Astrocyte (in vitro differentiated cells and primary cell): ENCODE results near the gene ITGAE. TPM values are rescaled to one million over a fixed set of nuclear protein-coding genes. Genes with fewer than 3 reads are reported as not detected.
"Not testable (repeated sequence)": the region's sequence is repeated elsewhere in the genome, so short reads cannot be mapped to it uniquely, and the experiment has no call there.

Experiments used
- DNase-seq: peaks from one replicate; pipeline ENCODE4 v3.0.0-alpha.2; 2010; ENCODE audit warnings: low read depth
- FAIRE-seq: peaks from 2 replicates; lab custom pipeline; 2011; peaks lifted over from hg19 to GRCh38; lab: Jason Lieb, UNC
- H2AFZ ChIP-seq: 2 replicates; pipeline ENCODE4 v1.6.0; 2012; ENCODE audit warnings: low read depth, low read length, inconsistent platforms
- H3K27ac ChIP-seq: 2 replicates; pipeline ENCODE4 v1.5.1; 2011; ENCODE audit warnings: low read depth, low read length, inconsistent platforms
- H3K27me3 ChIP-seq: 2 replicates; pipeline ENCODE4 v1.6.0; 2011; ENCODE audit warnings: low read length, inconsistent platforms; ENCODE audit not compliant: insufficient read depth
- H3K36me3 ChIP-seq: 2 replicates; pipeline ENCODE4 v1.5.1; 2011; ENCODE audit warnings: low read length, inconsistent platforms; ENCODE audit not compliant: insufficient read depth
- H3K4me1 ChIP-seq: 2 replicates; pipeline ENCODE4 v1.5.1; 2011; ENCODE audit warnings: low read length, inconsistent platforms; ENCODE audit not compliant: insufficient read depth
- H3K4me2 ChIP-seq: 2 replicates; pipeline ENCODE4 v1.6.0; 2012; ENCODE audit warnings: low read length, inconsistent platforms
- H3K4me3 ChIP-seq: 2 replicates; pipeline ENCODE4 v1.5.1; 2011; ENCODE audit warnings: low read depth, mild to moderate bottlenecking, low read length, inconsistent platforms; ENCODE audit not compliant: insufficient read depth
- H3K79me2 ChIP-seq: 2 replicates; pipeline ENCODE4 v1.6.0; 2012; ENCODE audit warnings: mild to moderate bottlenecking, low read length, inconsistent platforms; ENCODE audit not compliant: insufficient read depth
- H3K9ac ChIP-seq: 2 replicates; pipeline ENCODE4 v1.6.0; 2012; ENCODE audit warnings: mild to moderate bottlenecking, low read length, inconsistent platforms
- H3K9me3 ChIP-seq: 2 replicates; pipeline ENCODE4 v1.5.1; 2012; ENCODE audit warnings: low read depth, mild to moderate bottlenecking, low read length, inconsistent platforms; ENCODE audit not compliant: insufficient read depth
- H4K20me1 ChIP-seq: 2 replicates; pipeline ENCODE4 v1.6.0; 2012; ENCODE audit warnings: low read length, inconsistent platforms; ENCODE audit not compliant: insufficient read depth
- H3K27ac Mint-ChIP-seq: one replicate; pipeline ENCODE4 v1.8.0; 2021; ENCODE audit warnings: mild to moderate bottlenecking, mixed read lengths; ENCODE audit not compliant: unreplicated experiment
- H3K27me3 Mint-ChIP-seq: one replicate; pipeline ENCODE4 v1.8.0; 2021; ENCODE audit warnings: low read depth, mixed read lengths; ENCODE audit not compliant: unreplicated experiment
- H3K36me3 Mint-ChIP-seq: one replicate; pipeline ENCODE4 v1.8.0; 2021; ENCODE audit warnings: low read depth, mixed read lengths; ENCODE audit not compliant: unreplicated experiment
- H3K4me1 Mint-ChIP-seq: one replicate; pipeline ENCODE4 v1.8.0; 2021; ENCODE audit warnings: low read depth, mixed read lengths; ENCODE audit not compliant: unreplicated experiment
- H3K4me3 Mint-ChIP-seq: one replicate; pipeline ENCODE4 v1.8.0; 2021; ENCODE audit warnings: mild to moderate bottlenecking, moderate library complexity, mixed read lengths; ENCODE audit not compliant: unreplicated experiment
- H3K9me3 Mint-ChIP-seq: one replicate; pipeline ENCODE4 v1.8.0; 2021; ENCODE audit warnings: mild to moderate bottlenecking, mixed read lengths; ENCODE audit not compliant: unreplicated experiment
- EZH2 ChIP-seq: IDR thresholded peaks from 2 replicates; pipeline ENCODE4 v1.6.1; 2012; ENCODE audit warnings: mild to moderate bottlenecking, low read length, inconsistent platforms; ENCODE audit not compliant: insufficient read depth
- total RNA-seq: library from RNA; stranded (reverse); gene quantifications from 2 replicates; pipeline ENCODE4 v1.2.1, GENCODE V29; 2021
- TF ChIP-seq, protein P1 (sequence below): IDR thresholded peaks from 2 replicates; pipeline ENCODE4 v1.5.1; 2011; ENCODE audit warnings: low read depth, mild to moderate bottlenecking, inconsistent platforms, low read length, moderate library complexity; ENCODE audit not compliant: insufficient read depth

ITGAE gene
- total RNA-seq, 1 donor from 2014 or later = 30.9 TPM

DNA sequence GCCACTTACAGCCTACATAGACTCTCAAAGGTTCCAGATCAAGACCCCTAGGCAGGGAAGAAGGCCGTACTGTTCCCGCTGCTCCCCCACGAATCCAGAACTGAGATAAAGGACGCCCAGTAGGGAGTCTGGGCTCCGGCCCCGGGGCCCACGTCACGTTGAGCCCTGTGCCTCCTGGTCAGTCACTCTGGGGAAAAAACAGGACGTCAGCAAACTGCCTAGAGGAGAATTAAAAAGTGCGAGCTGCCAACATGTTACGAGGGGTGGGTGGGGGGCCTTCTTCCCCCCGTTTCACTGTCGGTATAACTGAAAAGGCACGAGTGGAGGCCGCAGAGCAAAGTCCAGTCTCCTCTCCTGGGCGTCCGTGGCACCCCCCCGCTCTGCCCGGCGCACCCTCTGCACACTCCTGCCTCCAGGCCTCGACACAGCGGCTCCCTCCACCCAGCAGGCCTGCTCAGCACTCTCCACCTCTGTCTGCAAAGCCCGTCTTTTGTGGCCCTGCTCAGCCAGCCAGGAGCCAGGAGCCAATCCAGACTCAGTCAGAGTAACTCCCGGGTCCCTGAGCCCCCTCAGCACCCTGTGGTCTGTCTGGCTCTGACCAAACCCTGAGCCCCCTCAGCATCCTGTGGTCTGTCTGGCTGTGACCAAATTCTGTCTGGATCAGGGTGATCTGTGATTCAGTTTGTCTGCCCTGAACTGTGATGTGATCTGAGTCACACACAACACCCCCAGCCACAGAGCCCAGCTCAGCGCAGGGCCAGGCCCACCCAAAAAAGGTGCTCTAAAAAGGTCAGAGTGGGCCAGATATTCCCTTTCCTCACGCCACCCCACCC lies 6.2 kb downstream of the ITGAE start:
- H3K4me3 ChIP-seq = no peak overlapping the region
- TF ChIP-seq EZH2 = no peak
- TF ChIP-seq, protein P1, sequence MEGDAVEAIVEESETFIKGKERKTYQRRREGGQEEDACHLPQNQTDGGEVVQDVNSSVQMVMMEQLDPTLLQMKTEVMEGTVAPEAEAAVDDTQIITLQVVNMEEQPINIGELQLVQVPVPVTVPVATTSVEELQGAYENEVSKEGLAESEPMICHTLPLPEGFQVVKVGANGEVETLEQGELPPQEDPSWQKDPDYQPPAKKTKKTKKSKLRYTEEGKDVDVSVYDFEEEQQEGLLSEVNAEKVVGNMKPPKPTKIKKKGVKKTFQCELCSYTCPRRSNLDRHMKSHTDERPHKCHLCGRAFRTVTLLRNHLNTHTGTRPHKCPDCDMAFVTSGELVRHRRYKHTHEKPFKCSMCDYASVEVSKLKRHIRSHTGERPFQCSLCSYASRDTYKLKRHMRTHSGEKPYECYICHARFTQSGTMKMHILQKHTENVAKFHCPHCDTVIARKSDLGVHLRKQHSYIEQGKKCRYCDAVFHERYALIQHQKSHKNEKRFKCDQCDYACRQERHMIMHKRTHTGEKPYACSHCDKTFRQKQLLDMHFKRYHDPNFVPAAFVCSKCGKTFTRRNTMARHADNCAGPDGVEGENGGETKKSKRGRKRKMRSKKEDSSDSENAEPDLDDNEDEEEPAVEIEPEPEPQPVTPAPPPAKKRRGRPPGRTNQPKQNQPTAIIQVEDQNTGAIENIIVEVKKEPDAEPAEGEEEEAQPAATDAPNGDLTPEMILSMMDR = no peak
- H3K9me3 ChIP-seq = no peaks in the 10 kb centered on the region
- H3K4me1 Mint-ChIP-seq = peaks cover 47% of the 10 kb centered on the region
- H3K4me3 Mint-ChIP-seq = peak overlapping the region; percentile 64
- no peaks in the 10 kb centered on the region for H3K79me2 ChIP-seq
- no peak for FAIRE-seq
- no peaks in the 10 kb centered on the region for H3K27me3 ChIP-seq
- no peaks in the 10 kb centered on the region for H3K36me3 ChIP-seq
- peak overlapping the region; percentile 66 for H2AFZ ChIP-seq
- no peaks in the 10 kb centered on the region for H3K9me3 Mint-ChIP-seq
- no peaks in the 10 kb centered on the region for H3K27me3 Mint-ChIP-seq
- H3K9ac ChIP-seq = peak overlapping the region; percentile 69
- H3K4me2 ChIP-seq = peak overlapping the region; percentile 64
- H3K27ac Mint-ChIP-seq = peak overlapping the region; percentile 98
- H4K20me1 ChIP-seq = no peaks in the 10 kb centered on the region
- H3K4me1 ChIP-seq = peaks cover 55% of the 10 kb centered on the region
- H3K27ac ChIP-seq = peak overlapping the region; percentile 87
- DNase-seq = peak; percentile 94
- peaks cover 5% of the 10 kb centered on the region for H3K36me3 Mint-ChIP-seq

DNA sequence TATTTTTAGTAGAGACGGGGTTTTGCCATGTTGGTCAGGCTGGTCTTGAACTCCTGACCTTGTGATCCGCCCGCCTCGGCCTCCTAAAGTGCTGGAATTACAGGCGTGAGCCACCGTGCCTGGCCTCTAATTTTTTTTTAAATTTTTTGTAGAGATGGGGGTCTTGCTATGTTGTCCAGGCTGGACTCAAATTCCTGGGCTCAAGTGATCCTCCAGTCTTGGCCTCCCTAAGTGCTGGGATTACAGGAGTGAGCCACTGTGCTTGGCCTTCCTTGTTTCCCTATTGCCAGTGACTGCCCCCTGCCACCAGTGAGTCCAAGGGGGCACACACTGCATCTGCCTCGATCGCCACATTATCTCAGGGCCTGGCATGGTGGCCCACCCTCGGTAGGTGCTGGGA lies 6.8 kb downstream of the ITGAE start:
- peaks cover 44% of the 10 kb centered on the region for H3K4me1 Mint-ChIP-seq
- not testable (repeated sequence) for H3K36me3 Mint-ChIP-seq, H3K9me3 ChIP-seq, H3K4me3 ChIP-seq, H3K9me3 Mint-ChIP-seq, H3K27me3 ChIP-seq, H3K27me3 Mint-ChIP-seq, H3K36me3 ChIP-seq, H4K20me1 ChIP-seq, H3K4me3 Mint-ChIP-seq, DNase-seq, H2AFZ ChIP-seq, FAIRE-seq, H3K79me2 ChIP-seq
- peak overlapping the region; percentile 64 for H3K4me2 ChIP-seq
- H3K9ac ChIP-seq = peak overlapping the region; percentile 69
- H3K4me1 ChIP-seq = peaks cover 55% of the 10 kb centered on the region
- peak overlapping the region; percentile 87 for H3K27ac ChIP-seq
- H3K27ac Mint-ChIP-seq = peak overlapping the region; percentile 95

DNA sequence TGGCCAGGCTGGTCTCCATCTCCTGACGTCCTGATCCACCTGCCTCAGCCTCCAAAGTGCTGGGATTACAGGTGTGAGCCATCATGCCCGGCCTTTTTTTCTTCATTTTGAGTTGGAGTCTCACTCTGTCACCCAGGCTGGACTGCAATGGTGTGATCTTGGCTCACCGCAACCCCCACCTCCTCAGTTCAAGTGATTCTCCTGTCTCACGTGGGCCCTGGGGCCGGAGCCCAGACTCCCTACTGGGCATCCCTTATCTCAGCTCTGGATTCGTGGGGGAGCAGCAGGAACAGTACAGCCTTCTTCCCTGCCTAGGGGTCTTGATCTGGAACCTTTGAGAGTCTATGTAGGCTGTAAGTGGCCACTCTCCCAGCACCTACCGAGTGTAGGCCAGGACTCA lies 7.7 kb downstream of the ITGAE start:
- not testable (repeated sequence) for H3K36me3 Mint-ChIP-seq, DNase-seq, H3K4me3 ChIP-seq, H4K20me1 ChIP-seq, H3K79me2 ChIP-seq, H3K4me2 ChIP-seq, H3K9ac ChIP-seq, H3K36me3 ChIP-seq, H3K9me3 Mint-ChIP-seq, H3K27me3 Mint-ChIP-seq, H3K4me3 Mint-ChIP-seq, H3K27ac ChIP-seq, H3K27me3 ChIP-seq, H2AFZ ChIP-seq, FAIRE-seq, H3K9me3 ChIP-seq
- Mint-ChIP-seq H3K27ac (peak overlapping the region; percentile 69), H3K4me1 (peaks cover 40% of the 10 kb centered on the region)
- peaks cover 49% of the 10 kb centered on the region for H3K4me1 ChIP-seq
